ENCODE data around the gene ZNF746. TPM values are rescaled to one million over a fixed set of nuclear protein-coding genes. Genes with fewer than 3 reads are reported as not detected.

The ZNF746 gene
- total and polyA plus RNA-seq, 9 of the 15 experiments (the other 6 are each of a cell fraction or from before 2014, with no cell fraction given) = 1.7 to 31.6 (median 13.3) TPM

DNA sequence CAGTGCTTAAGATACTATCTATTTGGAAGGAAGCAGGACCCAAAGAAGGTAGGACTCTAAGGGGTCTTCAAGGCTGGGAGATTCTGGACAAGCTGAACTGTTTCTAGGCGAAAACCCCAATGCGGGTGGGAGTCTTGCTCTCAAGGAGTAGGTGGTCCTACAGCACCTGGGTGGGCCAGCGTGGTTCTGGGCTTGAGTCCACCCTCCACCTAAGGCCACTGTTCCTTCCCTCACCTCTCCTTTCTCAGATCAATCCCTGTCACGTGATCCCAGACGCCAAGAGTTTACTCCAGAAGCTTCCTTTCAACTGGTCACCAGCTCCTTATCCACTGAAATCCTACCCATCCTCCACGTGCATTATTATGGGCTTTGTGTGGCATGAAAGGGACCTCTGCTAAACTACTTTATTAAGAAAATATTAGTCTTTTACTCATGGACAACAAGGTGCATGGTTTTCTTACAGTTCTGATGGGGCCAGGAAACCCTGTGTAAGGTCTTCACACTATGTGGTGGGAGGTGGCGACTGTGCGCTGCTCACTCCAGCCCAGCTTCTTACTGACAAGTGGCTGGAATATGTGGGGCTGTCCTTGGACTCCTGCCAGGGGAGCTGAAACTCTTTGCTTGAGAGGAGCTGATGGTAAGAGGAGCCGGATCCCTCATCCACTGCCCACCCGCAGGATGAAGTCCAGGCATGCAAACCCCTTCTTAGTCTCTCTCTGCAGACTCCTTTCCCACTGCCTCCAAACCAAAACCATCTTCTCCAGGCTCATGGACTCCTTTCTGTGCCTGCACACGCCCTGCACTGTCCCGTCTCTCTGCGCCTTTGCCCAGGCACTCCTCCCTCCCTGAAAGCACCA is 1.6 kb downstream of the ZNF746 start (continued):
- TF ChIP-seq, protein P1, sequence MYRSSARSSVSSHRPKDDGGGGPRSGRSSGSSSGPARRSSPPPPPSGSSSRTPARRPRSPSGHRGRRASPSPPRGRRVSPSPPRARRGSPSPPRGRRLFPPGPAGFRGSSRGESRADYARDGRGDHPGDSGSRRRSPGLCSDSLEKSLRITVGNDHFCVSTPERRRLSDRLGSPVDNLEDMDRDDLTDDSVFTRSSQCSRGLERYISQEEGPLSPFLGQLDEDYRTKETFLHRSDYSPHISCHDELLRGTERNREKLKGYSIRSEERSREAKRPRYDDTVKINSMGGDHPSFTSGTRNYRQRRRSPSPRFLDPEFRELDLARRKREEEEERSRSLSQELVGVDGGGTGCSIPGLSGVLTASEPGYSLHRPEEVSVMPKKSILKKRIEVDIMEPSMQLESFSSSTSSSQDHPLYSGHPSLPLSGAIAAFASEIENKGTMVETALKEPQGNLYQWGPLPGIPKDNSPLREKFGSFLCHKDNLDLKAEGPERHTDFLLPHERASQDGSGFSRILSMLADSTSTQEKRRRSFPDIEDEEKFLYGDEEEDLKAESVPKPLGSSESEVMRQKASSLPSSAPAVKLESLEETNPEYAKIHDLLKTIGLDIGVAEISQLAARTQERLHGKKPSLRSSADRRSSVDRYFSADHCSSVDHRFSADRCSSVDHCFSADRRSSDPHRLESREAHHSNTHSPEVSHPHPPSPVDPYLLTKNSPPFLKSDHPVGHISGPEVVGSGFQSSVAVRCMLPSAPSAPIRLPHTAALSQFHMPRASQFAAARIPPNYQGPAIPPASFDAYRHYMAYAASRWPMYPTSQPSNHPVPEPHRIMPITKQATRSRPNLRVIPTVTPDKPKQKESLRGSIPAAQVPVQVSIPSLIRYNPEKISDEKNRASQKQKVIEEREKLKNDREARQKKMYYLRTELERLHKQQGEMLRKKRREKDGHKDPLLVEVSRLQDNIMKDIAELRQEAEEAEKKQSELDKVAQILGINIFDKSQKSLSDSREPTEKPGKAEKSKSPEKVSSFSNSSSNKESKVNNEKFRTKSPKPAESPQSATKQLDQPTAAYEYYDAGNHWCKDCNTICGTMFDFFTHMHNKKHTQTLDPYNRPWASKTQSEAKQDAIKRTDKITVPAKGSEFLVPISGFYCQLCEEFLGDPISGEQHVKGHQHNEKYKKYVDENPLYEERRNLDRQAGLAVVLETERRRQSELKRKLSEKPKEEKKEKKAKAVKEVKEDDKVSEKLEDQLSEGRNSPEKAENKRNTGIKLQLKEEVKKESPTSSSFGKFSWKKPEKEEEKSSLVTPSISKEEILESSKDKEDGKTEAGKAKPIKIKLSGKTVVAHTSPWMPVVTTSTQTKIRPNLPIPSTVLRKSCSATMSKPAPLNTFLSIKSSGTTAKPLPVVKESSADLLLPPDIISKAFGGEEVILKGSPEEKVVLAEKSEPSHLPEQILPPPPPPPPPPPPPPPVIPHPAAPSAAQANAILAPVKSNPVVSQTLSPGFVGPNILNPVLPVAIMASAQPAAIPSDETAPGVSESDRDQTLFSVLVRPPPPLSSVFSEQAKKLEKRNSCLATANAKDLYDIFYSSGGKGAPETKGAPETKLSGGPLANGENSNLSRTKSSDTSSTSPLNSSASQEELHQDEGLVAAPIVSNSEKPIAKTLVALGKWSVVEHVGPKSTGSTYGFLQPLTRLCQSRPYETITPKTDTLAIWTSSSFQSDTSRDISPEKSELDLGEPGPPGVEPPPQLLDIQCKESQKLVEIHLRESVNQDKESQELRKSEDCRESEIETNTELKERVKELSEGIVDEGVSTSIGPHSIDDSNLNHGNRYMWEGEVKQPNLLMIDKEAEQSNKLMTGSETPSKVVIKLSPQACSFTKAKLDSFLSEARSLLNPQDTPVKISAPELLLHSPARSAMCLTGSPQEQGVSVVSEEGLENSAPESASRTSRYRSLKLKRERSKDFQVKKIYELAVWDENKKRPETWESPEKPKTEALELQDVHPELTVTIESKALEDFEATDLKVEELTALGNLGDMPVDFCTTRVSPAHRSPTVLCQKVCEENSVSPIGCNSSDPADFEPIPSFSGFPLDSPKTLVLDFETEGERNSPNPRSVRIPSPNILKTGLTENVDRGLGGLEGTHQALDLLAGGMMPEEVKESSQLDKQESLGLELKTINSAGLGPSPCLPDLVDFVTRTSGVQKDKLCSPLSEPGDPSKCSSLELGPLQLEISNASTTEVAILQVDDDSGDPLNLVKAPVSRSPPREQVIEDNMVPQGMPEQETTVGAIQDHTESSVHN (IDR thresholded peaks at IDR 0.05; ENCODE audit: borderline replicate concordance in 1 of 2, low read depth in 1 of 2) = no peak
- TF ChIP-seq, protein P2, sequence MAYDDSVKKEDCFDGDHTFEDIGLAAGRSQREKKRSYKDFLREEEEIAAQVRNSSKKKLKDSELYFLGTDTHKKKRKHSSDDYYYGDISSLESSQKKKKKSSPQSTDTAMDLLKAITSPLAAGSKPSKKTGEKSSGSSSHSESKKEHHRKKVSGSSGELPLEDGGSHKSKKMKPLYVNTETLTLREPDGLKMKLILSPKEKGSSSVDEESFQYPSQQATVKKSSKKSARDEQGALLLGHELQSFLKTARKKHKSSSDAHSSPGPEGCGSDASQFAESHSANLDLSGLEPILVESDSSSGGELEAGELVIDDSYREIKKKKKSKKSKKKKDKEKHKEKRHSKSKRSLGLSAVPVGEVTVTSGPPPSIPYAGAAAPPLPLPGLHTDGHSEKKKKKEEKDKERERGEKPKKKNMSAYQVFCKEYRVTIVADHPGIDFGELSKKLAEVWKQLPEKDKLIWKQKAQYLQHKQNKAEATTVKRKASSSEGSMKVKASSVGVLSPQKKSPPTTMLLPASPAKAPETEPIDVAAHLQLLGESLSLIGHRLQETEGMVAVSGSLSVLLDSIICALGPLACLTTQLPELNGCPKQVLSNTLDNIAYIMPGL (CRISPR knock-in tag; IDR thresholded peaks at IDR 0.05) = no peak
- TF ChIP-seq PTTG1 (tag; IDR thresholded peaks at IDR 0.05; ENCODE audit: low read depth) = no peak

All from K562 (cell line).